Measurements from ENCODE around the gene ANKRD16.

GRCh38 chr10:5812283-5813090 is 77.2 kb downstream of the ANKRD16 start:
- TF ChIP-seq CTCF (IDR thresholded peaks at IDR 0.05): no peak
- TF ChIP-seq REST (IDR thresholded peaks at IDR 0.05; ENCODE audit: insufficient read depth in 1 of 2, low read depth in 2 of 2, low read length in 1 of 2): no peak
- TF ChIP-seq TCF7L2 (IDR thresholded peaks at IDR 0.05; ENCODE audit: low read depth, low read length): no peak
- TF ChIP-seq POLR2AphosphoS5 (IDR thresholded peaks at IDR 0.05; ENCODE audit: low read depth, low read length): no peak

Data from Panc1 (cell line).